Stimulated activated CD4-positive, alpha-beta T cell treated with anti-CD3 and anti-CD28 coated beads, Interleukin-4, amount 100 ng/mL, for 4 hours (primary cell): ENCODE data around the gene TBL2.
"Not testable (repeated sequence)": the region's sequence is repeated elsewhere in the genome, so short reads cannot be mapped to it uniquely, and the experiment has no call there.

Experiments
- DNase-seq, 2 experiments: peaks; one replicate each; pipeline ENCODE4 v3.0.0-alpha.2; 2020

Gene TBL2

DNA sequence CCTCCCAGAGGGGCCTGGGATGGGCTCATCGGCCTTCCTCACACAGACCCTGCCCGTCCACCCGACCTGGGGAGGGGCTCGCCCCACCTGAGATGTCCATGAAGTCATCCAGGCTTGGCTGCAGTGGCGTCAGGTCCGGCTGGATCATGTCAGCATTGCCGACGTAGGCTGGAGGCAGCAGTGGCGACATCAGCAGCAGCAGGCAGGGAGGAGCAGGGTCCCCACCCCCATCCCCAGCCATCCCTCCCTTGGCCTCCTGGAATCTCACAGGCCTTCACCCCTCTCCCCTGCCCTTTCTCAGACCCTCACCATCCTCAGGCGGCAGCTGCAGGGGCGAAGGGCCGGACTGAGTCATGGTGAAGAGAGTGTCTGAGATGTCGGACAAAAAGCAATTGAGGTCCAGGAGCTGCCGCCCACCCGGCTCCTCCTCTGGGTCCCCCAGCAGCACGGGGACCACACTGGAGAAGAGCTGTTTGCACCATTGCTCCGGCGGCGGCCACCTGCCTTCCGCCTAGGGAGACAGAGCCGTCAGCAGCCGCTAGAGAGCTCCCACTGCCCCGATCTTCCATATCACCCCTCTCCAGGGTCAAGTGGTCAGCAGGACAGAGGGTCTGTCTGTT lies 27.3 kb upstream of the TBL2 start:
- no peak for DNase-seq

DNA sequence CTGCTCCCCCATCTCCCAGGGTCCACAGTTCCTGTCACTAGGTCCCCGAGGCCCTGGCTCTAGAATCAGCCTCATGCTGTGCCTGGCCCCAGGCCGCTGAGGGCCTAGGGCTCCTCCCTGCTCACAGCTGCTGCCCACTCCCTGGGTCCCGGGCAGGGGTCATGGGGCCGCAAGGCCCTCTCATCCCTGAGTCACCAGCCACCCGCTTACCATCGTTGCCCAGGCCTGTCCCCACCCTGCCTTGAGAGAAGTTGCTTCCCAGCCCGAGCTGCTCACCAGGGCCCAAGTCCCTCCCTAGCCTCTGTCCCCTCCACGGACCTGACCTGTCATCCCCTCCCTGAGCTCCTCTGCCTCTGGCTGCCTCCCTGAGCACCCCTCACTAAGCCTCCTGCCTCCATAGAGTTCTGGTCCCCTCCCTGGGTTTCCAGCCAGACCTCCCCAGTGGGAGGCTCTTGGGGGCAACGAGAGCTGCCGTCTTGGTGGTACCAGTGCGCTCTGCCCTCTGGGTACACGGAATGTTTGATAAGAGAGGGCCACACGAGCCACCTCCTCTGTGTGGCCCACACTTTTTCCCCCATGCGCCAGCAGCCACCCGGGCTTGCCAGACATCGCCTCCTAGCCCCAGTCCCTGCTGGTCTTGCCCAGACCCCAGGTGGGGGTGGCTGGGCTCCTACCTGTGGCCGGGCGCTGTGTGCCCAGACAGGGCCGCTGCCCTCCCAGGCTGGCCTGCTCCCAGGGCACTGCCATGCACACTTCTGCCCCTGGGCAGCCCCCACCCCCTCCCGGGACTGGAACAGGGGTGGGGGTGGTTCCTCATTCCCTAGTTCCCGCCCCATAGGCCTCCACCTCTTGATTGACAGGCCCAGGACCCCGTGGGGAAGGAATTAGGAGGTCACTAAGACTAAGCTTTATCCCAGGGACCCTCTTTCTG lies 24.6 kb upstream of the TBL2 start:
- no peak for DNase-seq

DNA sequence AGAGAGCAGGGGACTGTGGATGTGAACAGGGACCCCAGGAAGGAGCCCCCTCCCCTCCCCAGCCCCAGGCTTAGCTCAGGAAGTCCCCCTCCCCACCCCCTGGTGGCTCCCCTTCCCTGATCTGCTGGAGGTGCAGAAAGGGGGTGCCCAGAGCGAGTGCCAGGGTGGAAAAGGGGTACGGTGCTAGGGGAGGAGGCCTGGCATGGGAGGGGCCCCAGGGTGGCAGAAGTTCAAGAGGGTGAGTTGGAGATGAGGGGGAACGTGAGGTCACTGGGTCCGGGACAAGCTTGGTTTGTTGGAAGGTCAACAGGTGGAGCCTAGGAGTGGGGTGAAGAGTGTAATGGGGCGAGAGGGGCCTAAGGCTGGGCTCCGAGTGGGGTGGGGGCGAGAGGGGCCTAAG lies 21.5 kb upstream of the TBL2 start:
- DNase-seq: no peak

DNA sequence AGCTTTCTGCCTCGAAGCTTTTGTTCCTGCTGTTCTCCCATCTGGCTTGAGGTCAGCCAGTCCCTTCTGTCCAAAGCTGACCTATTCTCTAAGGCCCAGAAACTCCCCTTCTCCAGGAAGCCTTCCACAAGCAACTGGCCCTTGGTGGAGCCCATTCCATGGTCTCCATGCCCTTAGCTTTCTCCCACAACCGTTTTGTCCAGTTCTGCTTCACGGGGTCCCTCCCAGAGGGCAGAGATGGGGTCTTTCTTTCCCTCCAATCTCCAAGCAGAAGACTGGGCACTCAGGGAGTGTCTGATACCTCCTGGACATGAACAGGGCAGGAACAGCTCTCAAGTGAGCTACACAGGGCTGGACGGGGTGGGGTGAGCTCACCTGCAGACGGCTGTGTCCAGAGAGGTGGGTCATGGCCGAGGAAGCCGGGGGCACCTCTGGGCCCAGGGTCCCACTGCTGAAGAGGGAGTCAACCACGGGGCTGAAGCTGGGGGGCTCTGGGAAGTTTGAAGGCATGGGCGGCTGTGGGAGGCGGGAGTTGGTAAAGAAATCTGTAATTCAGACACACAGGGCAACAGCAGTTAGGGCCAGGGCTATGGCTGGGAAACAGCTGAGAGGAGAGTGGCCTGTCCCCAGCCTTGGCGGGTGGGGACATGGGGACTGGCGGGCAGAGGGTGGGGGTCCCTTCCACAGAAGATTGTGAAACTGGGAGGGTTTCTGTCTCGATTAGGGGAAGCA lies 20.9 kb upstream of the TBL2 start:
- DNase-seq: no peak

DNA sequence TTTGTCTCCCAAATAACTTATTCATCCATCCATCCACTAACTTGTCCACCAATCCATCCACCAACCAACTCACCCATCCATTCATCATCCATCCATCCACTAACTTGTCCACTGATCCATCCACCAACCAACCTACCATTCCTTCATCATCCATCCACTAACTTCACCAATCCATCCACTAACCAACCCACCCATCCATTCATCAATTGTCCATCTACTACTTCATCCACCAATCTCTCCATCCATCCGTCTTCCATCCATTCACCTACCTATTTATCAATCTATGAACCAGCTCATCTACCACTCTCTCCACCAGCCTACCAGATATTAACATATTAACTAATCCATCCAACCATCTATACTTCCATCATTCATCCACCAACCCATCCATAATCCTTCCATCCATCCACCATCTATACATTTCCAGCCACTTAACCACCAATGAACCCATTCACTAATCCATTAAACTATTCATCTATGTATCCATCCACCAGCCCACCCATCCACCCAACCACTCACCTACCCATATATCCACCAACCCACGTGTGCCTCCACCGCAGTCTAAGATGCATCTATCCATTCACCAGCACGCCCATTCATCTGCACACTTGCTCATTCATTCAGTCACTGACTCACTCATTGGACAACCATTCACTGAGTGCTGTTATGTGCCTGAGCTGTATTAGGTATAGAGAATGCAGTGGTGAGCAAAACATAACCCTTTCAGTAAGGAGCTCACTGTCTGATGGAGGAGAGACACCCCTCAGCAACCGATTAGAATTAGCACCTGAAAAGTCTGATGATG lies 19.8 kb upstream of the TBL2 start:
- DNase-seq: no peak

DNA sequence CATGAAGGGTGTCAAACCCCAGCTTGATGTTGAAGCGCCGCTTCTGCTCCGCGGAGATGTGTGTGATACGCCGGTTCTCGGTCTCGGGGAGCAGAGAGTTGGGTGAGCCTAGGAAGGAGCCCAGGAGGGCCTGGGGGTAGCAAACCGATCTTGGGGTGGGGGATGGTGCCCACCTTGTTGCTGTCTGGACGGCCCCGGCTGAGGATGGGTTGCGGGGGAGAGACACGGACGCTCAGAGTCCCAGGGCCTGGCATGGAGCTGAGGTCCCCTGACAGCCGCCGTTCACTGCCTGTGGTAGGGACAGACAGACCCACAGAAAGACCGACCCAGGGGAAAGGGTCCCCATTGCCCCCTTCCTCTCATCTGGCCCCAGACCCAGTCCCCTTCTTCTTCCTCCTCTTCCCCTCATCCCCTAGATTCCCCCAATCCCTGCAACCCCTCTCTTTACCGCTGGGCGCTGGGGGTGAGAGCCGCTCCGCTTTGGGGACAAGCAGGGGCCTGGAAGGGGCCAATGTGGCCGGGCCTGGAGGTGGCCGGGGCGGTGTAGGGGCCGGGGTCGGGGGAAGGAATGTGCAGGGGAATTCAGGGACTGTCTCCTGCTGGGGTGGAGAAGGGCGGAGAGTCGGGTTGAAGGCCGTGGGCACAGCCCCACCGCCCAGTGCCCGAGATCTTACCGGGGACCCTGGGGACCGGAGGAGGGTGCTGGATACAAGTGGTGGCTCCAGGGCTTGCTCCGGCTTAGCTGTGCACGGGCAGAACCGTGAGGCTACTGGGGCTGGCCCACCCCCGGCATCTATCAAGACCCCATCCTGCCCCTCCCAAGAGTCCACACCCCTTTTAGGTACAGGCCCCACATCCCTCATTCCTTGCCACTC lies 18.0 kb upstream of the TBL2 start:
- DNase-seq: no peak

DNA sequence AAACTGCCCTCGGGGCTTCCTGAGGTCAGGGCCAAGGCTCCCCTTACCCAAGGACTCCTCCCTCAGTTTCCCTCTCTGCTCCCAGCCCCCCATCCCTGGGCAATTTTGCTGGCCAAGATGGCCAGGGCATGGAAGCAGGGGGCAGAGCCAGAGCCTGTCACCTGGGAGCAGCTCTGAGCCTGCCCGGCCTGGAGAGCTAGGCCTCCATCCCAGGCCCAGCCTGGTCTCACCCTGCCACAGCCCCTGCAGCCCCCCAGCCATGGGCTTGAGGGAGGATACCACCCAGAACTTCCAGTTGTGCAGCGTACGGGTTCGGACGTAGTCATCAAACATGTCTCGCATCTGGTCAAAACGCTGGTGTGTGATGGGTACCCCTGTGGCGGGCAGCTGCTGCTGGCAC lies 17.0 kb upstream of the TBL2 start:
- DNase-seq: no peak

DNA sequence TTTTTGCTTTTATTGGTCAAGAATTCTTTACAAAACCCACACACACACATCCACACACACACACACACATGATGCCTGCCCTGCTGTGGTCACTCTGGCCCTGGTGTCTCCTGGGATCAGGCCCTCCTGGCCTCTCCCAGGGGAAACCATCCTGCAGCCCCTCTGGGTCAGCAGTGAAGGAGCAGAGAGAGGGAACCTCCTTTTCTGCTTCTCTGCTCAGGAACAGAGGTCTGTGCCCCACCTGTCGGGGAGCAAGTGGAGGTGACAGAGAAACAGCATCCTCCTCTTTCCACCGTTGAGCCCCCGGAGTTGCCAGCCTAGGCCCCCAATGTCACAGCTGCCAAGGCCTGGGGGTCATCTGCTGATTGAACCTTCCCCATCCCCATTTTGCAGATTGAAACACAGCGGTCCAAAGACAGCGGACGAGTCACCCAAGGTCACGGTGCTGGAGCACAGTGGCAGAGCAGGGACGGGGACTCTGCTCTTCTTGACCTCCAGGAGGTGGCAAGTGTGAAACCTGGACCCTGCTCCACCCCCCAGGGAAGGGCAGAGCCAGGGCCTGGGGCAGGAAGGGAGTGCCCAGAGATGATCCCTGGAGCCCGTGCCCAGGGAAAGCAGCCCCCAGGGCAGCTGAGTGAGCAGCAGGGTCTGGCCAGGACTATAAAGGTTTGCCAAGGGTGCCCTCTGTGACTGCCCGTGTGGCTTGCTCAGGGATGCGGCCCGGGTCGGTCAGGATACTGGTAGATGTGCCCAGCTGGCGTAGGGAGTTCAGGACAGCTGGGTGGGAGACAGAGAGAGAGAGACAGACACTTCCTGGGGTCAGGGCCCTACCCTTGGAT lies 15.0 kb upstream of the TBL2 start:
- no peak for DNase-seq

DNA sequence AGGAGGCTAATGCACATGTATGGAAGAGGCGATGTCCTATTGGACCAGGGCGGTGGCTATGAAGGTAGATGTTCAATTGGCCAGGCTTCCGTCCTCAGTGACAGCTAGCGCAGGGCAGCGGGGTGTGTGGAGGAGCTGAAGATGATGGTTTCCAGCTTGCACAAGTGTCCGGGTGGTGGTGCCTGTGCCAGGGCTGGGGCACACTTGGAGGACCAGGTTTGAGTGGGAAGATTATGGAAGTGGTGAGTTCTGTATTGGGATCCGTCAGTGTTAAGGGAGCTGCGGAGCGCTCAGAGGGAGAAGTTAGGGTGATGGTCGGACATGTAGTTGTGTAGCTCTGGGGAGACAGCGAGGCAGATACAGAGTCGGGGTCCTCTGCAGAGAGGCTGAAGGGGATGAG lies 8.5 kb upstream of the TBL2 start:
- DNase-seq: no peak

DNA sequence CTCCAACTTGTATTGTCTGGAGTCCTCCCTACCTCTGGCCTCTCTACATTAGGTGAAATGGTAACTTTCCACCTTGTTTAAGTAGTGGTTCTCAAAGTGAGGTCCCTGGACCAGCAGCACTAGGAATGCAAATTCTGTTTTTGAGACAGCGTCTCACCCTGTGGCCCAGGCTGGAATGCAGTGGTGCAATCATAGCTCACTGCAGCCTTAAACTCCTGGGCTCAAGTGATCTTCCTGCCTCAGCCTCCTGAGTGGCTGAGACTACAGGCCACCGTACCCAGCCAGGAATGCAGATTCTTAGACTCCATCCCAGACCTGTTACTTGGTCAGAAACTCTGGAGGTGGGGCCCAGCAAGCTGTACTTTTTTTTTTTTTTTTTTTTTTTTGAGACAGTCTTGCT lies 6.8 kb upstream of the TBL2 start:
- no peak for DNase-seq

DNA sequence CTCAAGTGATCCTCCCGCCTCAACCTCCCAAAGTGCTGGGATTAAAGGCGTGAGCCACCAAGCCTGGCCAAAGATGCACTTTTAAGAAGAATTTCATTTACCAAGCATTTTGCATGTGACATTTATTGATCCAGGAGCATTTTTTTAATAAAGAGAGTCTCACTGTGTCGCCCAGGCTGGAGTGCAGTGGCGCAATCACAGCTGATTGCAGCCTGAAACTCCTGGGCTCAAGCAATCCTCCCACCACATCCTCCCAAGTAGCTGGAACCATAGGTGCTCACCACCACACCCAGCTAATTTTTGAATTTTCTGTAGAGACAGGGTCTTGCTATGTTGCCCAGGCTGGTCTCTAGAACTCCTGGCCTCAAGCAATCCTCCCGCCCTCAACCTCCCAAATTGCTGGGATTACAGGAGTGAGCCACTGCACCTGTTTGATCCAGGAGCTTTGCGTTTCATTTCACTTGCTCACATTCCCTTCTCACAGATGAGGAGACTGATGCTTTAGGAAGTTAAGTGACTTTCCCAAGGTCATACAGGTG lies 4.4 kb upstream of the TBL2 start:
- DNase-seq: no peak

DNA sequence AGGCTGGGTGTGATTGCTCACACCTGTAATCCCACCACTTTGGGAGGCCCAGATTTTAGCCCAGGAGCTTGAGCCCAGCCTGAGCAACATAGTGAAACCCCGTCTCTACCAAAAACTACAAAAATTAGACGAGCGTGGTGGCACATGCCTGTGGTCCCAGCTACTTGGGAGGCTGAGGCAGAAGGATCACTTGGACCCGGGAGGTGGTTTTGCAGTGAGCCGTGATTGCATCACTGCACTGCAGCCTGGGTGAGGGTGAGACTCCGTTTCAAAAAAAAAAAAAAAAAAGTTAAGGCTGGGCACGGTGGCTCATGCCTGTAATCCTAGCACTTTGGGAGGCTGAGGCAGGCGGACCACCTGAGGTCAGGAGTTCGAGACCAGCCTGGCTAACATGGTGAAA lies 2.6 kb upstream of the TBL2 start:
- not testable (repeated sequence) for DNase-seq

DNA sequence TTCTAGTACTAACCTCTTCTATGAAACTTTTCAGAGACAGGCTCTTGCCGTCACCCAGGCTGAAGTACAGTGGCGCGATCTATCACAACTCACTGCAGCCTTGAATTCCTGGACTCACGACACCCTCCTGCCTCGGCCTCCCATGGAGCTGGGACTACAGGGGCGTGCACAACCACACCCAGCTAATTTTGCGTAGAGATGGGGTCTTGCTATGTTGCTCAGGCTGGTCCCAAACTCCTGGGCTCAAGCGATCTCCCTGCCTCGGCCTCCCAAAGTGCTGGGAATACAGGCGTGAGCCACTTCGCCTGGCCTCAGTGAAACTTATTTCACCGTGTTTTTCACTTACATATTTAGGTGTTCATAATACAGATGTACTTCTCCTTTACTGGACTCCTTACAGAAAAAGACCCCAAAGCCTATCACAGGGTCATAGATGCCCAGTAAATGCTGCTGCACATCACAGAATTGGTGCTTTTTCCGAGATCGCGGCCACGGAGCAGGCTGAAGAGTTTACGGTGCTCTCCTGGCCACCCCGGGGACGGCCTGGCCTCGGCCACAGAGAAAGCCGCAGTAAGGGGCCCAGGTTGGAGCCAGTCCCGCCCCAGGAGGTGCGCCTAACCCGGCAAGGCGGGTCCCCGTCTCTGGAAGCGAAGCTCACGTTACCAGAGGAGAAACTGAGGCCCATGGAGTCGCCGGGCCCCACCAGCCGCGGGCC lies 595 bp downstream of the TBL2 start:
- DNase-seq: no peak

DNA sequence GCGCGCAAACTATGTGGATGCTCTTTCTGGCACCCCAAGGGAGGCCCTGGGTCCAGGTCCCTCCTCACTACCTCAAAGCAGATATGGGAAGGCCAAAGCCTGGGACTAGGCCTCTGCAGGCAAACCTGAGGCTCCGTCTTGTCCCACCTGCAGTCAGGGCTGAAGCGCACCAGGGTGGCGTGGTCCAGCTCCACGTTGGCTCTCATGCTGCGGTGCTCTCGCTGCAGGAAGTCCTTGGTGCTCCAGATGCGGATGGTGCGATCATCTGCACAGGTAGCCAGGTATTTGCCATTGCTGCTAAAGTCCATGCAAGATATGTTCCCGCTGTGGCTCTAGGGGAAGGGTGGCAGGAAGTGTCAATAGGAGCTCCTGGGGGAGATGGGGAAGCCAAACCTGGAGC lies 4.6 kb downstream of the TBL2 start:
- no peak for DNase-seq

DNA sequence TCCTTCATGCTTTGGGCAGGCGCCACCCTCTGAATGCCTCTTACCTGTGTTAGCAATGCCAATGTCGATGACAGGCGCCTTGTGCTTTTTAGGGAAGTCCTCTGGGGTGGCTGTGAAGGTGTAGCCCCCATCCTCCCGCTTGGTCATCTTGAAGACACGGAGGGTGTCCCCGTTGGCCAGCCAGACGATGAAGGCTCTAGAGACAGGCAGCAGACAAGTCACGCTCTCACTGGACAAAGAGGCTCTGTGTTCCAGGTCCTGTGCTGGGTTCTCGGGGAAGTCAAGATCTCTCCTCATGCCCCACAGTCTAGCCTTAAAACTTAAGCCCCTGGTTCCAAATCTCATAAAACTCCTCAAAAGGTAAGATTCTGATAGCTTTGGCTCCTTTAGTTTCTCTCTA lies 5.1 kb downstream of the TBL2 start:
- no peak for DNase-seq

DNA sequence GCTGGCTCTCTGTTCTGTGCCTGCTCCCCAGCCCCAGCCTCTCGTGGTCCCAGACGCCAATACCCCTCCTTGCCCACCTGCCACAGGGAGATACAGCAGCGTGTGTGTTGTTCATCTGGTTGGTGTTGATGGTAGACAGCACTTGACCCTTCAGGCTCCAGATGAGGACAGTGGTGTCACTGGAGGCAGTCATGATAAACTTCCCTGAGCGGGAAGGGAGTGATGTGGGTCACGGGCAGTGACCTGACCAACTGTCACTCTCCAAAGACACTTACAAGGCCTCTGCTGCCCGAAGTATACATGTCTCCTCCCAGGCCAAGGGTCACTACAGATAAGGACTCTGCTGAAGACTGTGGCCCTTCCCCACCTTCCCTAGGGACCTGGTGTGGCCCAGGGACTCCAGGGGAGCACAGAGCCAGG lies 5.6 kb downstream of the TBL2 start:
- no peak for DNase-seq

DNA sequence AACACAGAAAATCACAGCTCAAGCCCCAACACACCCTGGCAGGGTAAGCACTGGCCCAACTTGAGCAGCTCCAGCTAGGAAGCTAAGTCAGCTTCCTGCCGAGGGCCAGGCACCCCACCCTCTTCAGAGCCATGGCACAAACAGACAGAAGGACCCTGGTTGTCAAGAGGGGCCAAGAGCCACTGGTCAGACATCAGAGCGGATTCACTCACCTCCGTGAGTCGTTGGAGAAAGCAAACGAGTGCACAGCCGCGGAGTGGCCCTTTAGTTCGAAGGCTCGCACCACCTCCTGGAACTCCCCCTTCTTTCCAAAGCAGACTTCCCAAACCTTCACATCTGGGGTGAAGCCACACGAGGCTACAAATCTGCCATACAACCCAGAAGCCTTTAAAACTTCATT lies 7.4 kb downstream of the TBL2 start:
- no peak for DNase-seq

DNA sequence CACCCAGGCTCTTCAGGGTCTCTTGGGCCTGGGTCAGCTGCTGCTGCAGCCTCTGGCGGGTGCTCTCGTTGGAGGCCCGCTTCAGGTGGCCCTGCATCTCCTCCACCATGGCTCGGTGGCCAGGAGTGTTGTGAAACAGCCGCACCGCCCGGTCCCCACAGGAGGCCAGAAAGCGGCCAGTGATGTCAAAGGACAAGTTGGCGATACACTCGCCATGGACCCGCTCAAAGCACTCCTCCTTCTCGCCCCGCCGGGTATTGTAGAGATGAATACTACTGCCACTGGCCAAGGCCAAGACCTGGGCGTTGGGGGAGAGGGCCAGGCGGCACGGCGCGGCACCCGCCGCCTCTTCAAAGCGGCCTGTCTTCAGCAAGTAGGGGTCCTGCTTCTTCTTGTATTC lies 7.9 kb downstream of the TBL2 start:
- no peak for DNase-seq

DNA sequence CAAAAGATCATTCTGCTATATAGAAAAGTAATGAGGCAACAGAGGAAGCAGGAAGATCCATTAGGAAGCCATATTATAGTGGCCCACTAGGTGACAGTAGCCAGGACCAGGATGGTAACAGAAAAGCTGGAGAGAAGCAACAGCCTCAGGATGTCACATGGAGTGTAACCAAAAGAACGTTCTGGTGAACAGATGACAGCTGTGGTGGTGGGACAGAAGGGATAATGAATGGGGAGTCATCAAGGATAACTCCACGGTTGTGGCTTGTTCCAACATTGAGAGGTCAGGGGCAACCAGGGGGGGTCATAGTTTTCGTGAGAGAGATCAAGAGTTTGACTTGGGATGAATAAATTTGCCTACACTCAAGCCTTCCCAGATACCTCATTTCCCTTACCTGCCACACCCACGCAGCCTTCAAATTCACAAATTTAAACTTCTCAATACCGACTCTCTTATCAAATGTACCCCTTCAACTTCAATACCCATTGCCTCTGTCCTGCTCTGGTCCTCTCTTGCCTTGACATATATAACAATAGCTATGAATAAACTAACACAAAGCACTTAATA lies 9.3 kb downstream of the TBL2 start:
- no peak for DNase-seq
